DND-41 (cell line): ENCODE results near the gene MBTPS1.
A peak's percentile ranks its signal among the peaks of the same experiment; 100 is the strongest.

Experiments used
- ATAC-seq: fragments of 200-7000 bp; cut with Tn5 transposase; 3 replicates; pipeline ENCODE4 v1.9.1; 2021; ENCODE audit warnings: low read depth; ENCODE audit not compliant: insufficient read depth
- DNase-seq: peaks from one replicate; pipeline ENCODE4 v3.0.0-alpha.2; 2020
- H2AFZ ChIP-seq: 2 replicates; pipeline ENCODE4 v1.6.0; 2012; ENCODE audit warnings: low read depth, low read length
- H3K27ac ChIP-seq: 2 replicates; pipeline ENCODE4 v1.5.1; 2012; ENCODE audit warnings: low read length, inconsistent platforms
- H3K27me3 ChIP-seq: fragments of 200-600 bp; sonication (generic); 2 replicates; pipeline ENCODE4 v1.6.0; 2012; ENCODE audit warnings: low read length, mild to moderate bottlenecking, inconsistent platforms; ENCODE audit not compliant: insufficient read depth, poor library complexity
- H3K36me3 ChIP-seq: 2 replicates; pipeline ENCODE4 v1.5.1; 2012; ENCODE audit warnings: low read length, inconsistent platforms; ENCODE audit not compliant: insufficient read depth
- H3K4me1 ChIP-seq: 2 replicates; pipeline ENCODE4 v1.5.1; 2012; ENCODE audit warnings: mild to moderate bottlenecking, low read length; ENCODE audit not compliant: insufficient read depth
- H3K4me2 ChIP-seq: 2 replicates; pipeline ENCODE4 v1.6.0; 2012; ENCODE audit warnings: mild to moderate bottlenecking, moderate library complexity, low read length, inconsistent platforms; ENCODE audit not compliant: insufficient read depth
- H3K4me3 ChIP-seq, 2 experiments: fragments of 200-600 bp in 1 of 2; shearing (Covaris generic) in 1 of 2; 2 replicates each; pipeline ENCODE4 v1.5.1; 2012 to 2016; ENCODE audit warnings: inconsistent platforms in 2 of 2, low read length in 2 of 2, mild to moderate bottlenecking in 2 of 2, low read depth in 1 of 2, moderate library complexity in 1 of 2
- H3K79me2 ChIP-seq: 2 replicates; pipeline ENCODE4 v1.6.0; 2012; ENCODE audit warnings: low read length, inconsistent platforms; ENCODE audit not compliant: insufficient read depth
- H3K9ac ChIP-seq: 2 replicates; pipeline ENCODE4 v1.6.0; 2012; ENCODE audit warnings: low read depth, mild to moderate bottlenecking, inconsistent platforms, low read length, moderate library complexity
- H3K9me3 ChIP-seq: 2 replicates; pipeline ENCODE4 v1.5.1; 2012; ENCODE audit warnings: low read length, moderate library complexity, mild to moderate bottlenecking, inconsistent platforms; ENCODE audit not compliant: insufficient read depth, severe bottlenecking
- H4K20me1 ChIP-seq: 2 replicates; pipeline ENCODE4 v1.6.0; 2012; ENCODE audit warnings: low read length; ENCODE audit not compliant: insufficient read depth
- CTCF ChIP-seq: IDR thresholded peaks from 2 replicates; pipeline ENCODE4 v1.5.1; 2012; ENCODE audit warnings: borderline replicate concordance, low read length, moderate library complexity, mild to moderate bottlenecking; ENCODE audit not compliant: poor library complexity, severe bottlenecking; ENCODE audit errors: extremely low read depth
- EZH2 ChIP-seq: IDR thresholded peaks from 3 replicates; pipeline ENCODE4 v1.6.1; 2012; ENCODE audit warnings: borderline replicate concordance, low read depth, mild to moderate bottlenecking, moderate library complexity, low read length, inconsistent platforms; ENCODE audit not compliant: severe bottlenecking

MBTPS1 gene

GRCh38 chr16:84088695-84089395, 27.9 kb downstream of the MBTPS1 start:
- H3K9me3 ChIP-seq = no peaks in the 10 kb centered on the region
- peak overlapping the region; percentile 77 for H3K4me2 ChIP-seq
- H3K4me1 ChIP-seq = peaks cover 95% of the 10 kb centered on the region
- H4K20me1 ChIP-seq = no peaks in the 10 kb centered on the region
- peak overlapping the region; percentile 60 for H3K9ac ChIP-seq
- TF ChIP-seq CTCF (peak; percentile 74), EZH2 (no peak)
- H3K27me3 ChIP-seq = no peaks in the 10 kb centered on the region
- peaks cover 42% of the 10 kb centered on the region for H3K79me2 ChIP-seq
- no peak overlapping the region for H2AFZ ChIP-seq
- ATAC-seq = peak; percentile 79
- peak; percentile 86 for DNase-seq
- H3K27ac ChIP-seq = peak overlapping the region; percentile 99
- H3K36me3 ChIP-seq = peaks cover 77% of the 10 kb centered on the region
- peak overlapping the region in 1 of 2 experiments; percentile 48; a peak in 2 of 4 replicates for H3K4me3 ChIP-seq

GRCh38 chr16:84087466-84088151, 29.1 kb downstream of the MBTPS1 start:
- peaks cover 41% of the 10 kb centered on the region for H3K79me2 ChIP-seq
- DNase-seq = peak; percentile 38
- peak overlapping the region; percentile 60 for H3K9ac ChIP-seq
- H3K27ac ChIP-seq = peak overlapping the region; percentile 99
- H3K36me3 ChIP-seq = peaks cover 77% of the 10 kb centered on the region
- no peak overlapping the region for H2AFZ ChIP-seq
- H3K4me1 ChIP-seq = peaks cover 82% of the 10 kb centered on the region
- peak; percentile 53 for ATAC-seq
- TF ChIP-seq EZH2 = no peak
- H3K4me3 ChIP-seq = peak overlapping the region in 1 of 2 experiments; percentile 45; a peak in 2 of 4 replicates
- H3K4me2 ChIP-seq = peak overlapping the region; percentile 77
- no peaks in the 10 kb centered on the region for H3K9me3 ChIP-seq
- H4K20me1 ChIP-seq = no peaks in the 10 kb centered on the region
- H3K27me3 ChIP-seq = no peaks in the 10 kb centered on the region

GRCh38 chr16:84087001-84087400, 29.7 kb downstream of the MBTPS1 start:
- Histone ChIP-seq H2AFZ (no peak overlapping the region), H3K9me3 (no peaks in the 10 kb centered on the region), H3K9ac (peak overlapping the region; percentile 60), H3K4me2 (peak overlapping the region; percentile 77), H3K79me2 (peaks cover 46% of the 10 kb centered on the region), H3K36me3 (peaks cover 78% of the 10 kb centered on the region), H3K4me3 (peak overlapping the region in 1 of 2 experiments; percentile 49; a peak in 2 of 4 replicates), H3K27me3 (no peaks in the 10 kb centered on the region), H3K4me1 (peaks cover 76% of the 10 kb centered on the region), H4K20me1 (no peaks in the 10 kb centered on the region), H3K27ac (peak overlapping the region; percentile 99)
- no peak for ATAC-seq
- no peak for TF ChIP-seq CTCF
- TF ChIP-seq EZH2 = no peak
- no peak for DNase-seq

- ATAC-seq = no peak
- H2AFZ ChIP-seq = no peak overlapping the region
- DNase-seq = no peak
- H3K79me2 ChIP-seq = peaks cover 53% of the 10 kb centered on the region
- TF ChIP-seq CTCF (peak; percentile 41), EZH2 (no peak)
- H4K20me1 ChIP-seq = no peaks in the 10 kb centered on the region
- peak overlapping the region; percentile 77 for H3K4me2 ChIP-seq
- peaks cover 78% of the 10 kb centered on the region for H3K36me3 ChIP-seq
- peak overlapping the region; percentile 99 for H3K27ac ChIP-seq
- H3K4me1 ChIP-seq = peaks cover 70% of the 10 kb centered on the region
- H3K4me3 ChIP-seq = peak overlapping the region in 1 of 2 experiments; percentile 49; a peak in 2 of 4 replicates
- H3K27me3 ChIP-seq = no peaks in the 10 kb centered on the region
- peak overlapping the region; percentile 60 for H3K9ac ChIP-seq
- no peaks in the 10 kb centered on the region for H3K9me3 ChIP-seq
These were observed 30.4 kb downstream of the MBTPS1 start for GRCh38 chr16:84086341-84086740.
